HUDEP-2 (cell line): ENCODE data around the gene HCRT.
"Not testable (repeated sequence)": the region's sequence is repeated elsewhere in the genome, so short reads cannot be mapped to it uniquely, and the experiment has no call there.

Experiments
- DNase-seq, 76 experiments: peaks; one replicate each; lab custom pipeline; 2025; ENCODE audit not compliant: unreplicated experiment in 76 of 76; lab: John Stamatoyannopoulos, UW

Gene HCRT

GRCh38 chr17:42146911-42147607 is 38.2 kb downstream of the HCRT start:
- DNase-seq = no peak

GRCh38 chr17:42143138-42143537 is 42.1 kb downstream of the HCRT start:
- not testable (repeated sequence) for DNase-seq

GRCh38 chr17:42142371-42142896 is 42.8 kb downstream of the HCRT start:
- no peak for DNase-seq

GRCh38 chr17:42141382-42141781 is 43.9 kb downstream of the HCRT start:
- DNase-seq = no peak

GRCh38 chr17:42140690-42141089 is 44.6 kb downstream of the HCRT start:
- DNase-seq = not testable (repeated sequence)

GRCh38 chr17:42138749-42139492 is 46.3 kb downstream of the HCRT start:
- DNase-seq = no peak

- DNase-seq = no peak
Measured at GRCh38 chr17:42136654-42137051, 48.6 kb downstream of the HCRT start.

- no peak for DNase-seq
Measured at GRCh38 chr17:42135664-42136653, 49.3 kb downstream of the HCRT start.

GRCh38 chr17:42135151-42135550 is 50.1 kb downstream of the HCRT start:
- no peak for DNase-seq
